NCI-H748 treated with DMSO at 0.1 percent for 48 hours (cell line): ENCODE measurements around the gene EPC2.

ENCODE experiments used
- DNase-seq: peaks from one replicate; lab custom pipeline; 2025; lab: John Stamatoyannopoulos, UW

Gene EPC2

DNA sequence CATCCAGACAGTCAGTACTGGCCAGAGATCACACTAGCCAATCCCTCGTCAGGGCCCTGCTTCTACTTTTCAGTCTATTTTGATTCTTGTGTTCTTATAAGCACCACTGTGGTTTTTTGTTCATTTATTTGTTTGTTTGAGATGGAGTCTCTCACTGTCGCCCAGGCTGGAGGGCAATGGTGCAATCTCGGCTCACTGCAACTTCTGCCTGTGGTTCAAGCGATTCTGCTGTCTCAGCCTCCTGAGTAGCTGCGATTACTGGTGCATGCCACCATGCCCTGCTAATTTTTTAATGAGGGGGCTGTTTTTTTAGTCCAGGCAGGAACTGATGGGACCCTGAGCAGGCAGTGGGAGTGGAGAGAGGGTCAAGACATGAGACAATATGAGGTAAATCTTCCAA, 165.5 kb downstream of the EPC2 start:
- DNase-seq, result no peak

DNA sequence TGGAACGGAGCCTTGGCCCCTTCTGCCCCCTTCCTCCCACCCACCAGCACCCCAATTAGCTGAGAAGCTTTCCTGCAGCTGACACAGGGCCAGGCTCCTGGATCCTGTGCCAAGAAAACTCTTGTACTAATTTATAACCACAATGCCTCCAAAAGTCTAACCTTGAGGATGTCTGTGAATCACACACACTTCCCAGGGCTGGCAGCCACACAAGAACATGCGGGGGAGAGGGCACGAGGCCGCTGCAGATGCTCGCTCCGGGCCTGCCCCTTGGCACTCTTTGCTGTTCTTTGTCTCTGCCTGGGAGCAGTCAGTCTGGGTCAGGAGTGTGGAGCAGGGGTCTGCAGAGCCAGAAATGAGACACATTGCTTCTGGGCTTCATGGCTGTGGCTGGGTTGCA, 167.8 kb downstream of the EPC2 start:
- DNase-seq, result no peak

DNA sequence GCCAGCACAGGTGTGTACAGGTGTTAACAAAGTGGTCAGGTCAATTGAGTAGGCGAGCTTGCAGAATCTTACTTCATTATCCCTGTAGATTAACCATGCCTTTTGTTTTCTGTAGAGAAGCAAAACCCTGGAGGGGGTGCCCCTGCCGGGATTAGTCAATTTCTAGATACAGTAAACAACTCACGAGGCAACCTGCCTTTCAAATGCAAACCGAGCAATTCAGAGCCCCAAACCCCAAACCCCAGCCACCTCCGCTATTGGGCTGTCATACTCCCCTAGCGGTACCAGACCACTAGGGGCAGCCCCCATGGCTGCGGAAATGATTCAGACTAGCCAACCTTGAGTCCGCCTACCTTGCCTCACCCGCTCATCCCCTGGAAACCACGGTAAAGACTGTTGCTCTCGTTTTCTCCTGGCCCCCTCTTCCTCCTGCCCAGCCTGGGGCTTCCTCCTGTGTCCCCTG, 169.1 kb downstream of the EPC2 start:
- no peak for DNase-seq

DNA sequence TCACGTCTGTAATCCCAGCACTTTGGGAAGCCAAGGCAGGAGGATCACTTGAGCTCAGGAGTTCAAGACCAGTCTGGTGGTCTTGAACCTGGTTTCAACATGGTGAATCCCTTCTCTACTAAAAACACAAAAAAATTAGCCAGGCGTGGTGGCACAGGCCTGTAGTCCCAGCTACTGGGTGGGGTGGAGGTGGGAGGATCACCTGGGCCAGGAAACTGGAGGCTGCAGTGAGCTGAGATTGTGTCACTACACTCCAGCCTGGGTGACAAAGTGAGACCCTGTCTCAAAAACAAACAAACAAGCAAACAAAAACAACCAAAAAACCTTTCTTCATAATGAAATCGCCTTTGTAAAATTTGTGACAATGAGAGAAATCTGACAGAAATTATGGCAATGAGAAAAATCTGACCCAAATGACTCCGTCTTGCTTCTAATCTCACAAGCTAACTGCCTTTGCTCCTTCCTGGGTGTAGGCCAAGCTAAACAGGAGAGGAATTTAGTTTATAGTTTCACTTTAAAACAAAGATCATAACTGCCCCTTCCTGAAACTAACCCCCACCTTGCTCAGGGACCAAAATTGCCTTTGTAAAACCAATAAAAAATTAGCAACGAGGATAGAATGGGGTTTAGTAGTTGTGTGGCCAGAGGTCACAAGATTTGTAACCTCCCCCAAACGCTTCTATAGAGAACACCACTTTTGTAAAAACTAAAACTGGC, 169.8 kb downstream of the EPC2 start:
- no peak for DNase-seq

DNA sequence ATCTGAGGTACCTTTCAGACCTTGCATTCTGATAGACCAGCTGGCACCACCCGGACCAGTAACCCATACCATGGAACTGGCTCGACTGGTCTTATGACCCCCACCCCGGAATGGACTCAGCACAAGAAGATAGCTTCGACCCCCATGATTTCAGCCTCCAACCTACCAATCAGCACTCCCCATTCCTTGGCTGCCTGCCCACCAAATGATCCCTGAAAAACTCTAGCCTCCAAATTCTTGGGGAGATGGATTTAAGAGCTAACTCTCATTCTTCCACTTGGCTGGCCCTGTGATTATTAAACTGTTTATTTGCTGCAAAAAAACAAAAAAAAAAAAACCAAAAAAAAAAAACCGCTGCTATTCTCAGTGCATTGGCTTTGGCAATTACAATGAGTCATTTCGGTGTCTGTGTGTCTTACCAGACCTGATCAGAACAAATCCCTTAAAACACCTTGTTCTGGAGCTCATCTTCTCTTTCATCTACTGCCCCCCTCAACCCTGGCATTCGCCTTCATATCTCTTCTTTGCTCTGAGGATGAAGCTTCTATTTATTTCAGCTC, 170.4 kb downstream of the EPC2 start:
- DNase-seq, result no peak

DNA sequence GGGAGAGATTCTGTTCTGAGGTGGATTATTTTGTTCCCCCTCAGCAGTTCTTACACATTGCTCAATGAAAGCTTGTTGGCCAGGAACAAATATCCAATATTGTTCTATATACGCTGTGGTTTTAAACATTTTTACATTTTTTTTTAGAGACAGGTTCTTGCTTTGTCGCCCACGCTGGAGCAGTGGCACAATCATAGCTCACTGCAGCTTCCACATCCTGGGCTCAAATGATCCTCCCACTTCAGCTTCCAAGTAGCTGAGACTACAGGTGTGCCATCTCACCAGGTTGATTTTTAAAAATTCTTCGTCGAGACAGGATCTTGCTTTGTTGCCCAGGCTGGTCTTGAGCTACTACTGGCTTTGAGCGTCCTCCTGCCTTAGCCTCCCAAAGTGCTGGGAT, 171.6 kb downstream of the EPC2 start:
- DNase-seq, result no peak

DNA sequence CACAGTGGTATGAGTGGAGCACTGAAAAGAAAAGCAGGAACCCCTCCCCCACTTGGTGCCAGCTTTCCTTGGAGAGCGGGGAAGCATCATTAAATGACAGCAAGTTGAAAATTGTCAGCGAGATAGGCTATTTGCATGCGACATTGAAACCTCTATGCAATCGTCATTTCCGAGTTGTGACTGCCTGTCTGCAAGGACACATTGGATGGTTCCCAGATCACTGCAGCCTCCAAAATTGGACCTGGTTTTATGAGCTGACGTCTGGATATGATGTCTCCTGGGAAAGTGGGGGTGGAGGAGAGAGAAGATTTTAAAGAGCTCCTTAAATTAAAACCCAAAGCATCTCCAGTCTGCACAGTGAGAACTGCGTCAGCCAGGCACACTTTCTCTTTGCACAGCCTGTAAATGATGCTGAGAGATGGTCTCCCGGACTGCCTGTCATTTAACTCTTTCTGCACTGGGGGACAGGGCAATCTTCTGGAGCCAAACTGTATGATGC, 172.7 kb downstream of the EPC2 start:
- peak; percentile 44 for DNase-seq

DNA sequence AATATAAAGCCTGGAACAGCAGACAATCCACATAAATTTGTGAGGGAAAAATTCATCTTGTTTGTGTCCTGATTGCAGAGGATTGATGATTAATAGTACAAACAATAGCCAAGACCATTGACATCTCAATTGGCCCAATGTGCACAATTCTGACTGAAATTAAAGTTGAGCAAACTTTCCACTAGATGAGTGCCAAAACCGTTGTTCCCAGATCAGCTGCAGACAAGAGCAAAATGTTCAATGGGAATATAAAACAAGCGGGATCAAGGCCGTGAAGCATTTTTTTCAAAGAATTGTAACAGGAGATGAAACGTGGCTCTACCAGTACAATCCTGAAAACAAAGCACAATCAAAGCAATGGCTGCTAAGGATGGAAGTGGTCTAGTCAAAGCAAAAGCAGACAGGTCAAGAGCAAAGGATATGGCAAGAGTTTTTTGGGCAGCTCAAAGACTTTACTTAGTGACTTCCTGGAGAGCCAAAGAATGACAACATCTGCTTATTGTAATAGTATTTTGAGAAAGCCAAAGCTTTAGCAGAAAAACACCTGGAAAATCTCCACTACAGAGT, 174.6 kb downstream of the EPC2 start:
- no peak for DNase-seq

DNA sequence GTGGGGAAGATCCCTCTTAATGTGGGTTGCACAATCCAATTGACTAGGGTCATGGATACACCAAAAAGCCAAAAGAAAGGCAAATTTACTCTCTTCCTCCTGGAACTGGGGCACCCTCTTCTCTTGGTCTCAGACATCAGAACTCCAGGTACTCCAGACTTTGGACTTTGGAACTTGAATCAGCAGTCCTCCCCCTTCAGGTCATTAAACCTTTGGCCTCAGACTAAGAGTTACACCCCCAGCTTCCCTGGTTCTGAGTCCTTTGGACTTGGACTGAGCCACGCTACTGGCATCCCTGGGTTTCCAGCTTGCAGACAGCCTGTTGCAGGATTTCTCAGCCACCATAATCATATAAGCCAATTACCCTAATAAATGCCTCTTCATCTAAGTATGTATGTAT, 179.6 kb downstream of the EPC2 start:
- no peak for DNase-seq

DNA sequence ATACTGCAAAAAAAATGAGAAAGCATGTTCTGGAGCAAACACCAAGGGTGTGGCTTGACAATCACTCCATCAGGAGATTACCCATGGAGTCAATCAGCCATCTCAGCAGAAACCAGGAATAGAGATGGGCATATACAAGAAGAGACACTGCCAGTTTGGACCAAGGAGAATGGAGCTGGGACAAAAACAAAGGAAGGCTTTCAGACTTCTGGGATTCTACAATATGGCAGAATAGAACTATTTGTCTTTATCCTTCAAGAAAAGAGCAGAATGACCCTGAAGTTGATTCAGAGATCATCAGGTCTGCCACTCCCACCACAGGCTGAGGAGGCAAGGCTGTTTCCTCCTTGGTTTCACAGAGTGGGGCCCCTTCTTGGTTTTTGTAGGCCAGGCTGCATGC, 182.2 kb downstream of the EPC2 start:
- no peak for DNase-seq

DNA sequence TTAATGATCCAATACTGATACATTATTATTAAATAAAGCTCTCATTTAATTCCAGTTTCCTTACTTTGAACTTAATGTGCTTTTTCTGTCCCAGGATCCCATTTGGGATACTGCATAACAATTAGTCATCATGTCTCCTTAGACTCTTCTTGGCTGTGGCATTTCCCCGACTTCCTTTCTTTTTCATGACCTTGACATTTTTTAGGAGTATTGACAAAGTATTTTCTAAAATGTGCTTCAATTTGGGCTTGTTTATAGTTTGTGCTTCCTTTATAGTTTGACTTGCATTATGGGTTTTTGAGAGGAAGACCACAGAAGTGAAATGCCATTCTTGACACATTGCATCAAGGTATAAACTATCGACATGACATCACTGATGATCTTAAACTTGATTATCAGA, 184.4 kb downstream of the EPC2 start:
- DNase-seq, result no peak

DNA sequence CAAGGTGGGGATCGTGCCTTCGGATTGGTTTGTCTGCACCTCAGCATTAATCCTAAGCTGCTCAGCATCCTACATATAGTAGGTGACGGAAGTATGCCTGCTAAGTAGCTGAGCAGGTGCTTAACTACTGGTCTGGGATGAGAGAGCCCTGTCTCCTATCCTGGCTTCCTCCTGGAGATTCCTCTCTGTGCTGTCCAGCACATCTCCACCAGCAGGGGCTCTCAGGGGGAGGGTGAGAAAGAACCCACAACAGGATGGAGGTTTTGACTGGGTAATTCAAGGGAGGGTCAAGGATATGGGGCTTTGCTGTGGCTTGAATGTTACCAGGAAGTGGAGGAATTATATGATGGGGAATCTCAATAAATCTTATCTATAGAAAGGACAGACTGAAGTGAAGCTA, 185.1 kb downstream of the EPC2 start:
- no peak for DNase-seq

DNA sequence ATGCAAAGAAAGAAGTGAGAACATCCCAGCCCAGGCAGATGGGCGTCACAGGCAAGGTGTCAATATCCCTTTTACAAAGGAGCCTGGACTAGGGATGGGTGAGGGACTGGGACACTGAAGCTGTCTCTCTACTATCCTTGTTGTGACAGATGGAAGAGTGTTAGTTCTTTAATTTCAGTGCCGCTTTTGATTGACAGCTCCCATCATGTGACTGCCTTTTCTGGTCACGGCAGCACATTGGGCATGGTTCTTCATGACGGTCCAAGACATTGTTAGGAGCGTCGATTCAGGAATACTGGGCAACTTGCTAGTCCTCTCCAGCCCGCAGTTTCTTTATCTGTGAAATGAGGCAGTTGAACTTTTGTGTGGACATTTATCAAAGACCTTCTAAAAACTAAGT, 188.1 kb downstream of the EPC2 start:
- DNase-seq, result no peak
